Chondrocyte (in vitro differentiated cells): ENCODE measurements around the gene PRKCA. TPM values are rescaled to one million over a fixed set of nuclear protein-coding genes. Genes with fewer than 3 reads are reported as not detected.

Source experiments
- DNase-seq: peaks from one replicate; pipeline ENCODE4 v3.0.0; 2021; ENCODE audit warnings: mixed read lengths, low spot score
- H3K27ac Mint-ChIP-seq: one replicate; pipeline ENCODE4 v1.8.0; 2021; ENCODE audit warnings: mild to moderate bottlenecking, moderate library complexity, mixed read lengths; ENCODE audit not compliant: unreplicated experiment
- H3K27me3 Mint-ChIP-seq: 2 replicates; pipeline ENCODE4 v1.8.0; 2021; ENCODE audit warnings: low read depth, mixed read lengths
- H3K36me3 Mint-ChIP-seq: 2 replicates; pipeline ENCODE4 v1.8.0; 2021; ENCODE audit warnings: low read depth, mixed read lengths
- H3K4me1 Mint-ChIP-seq: 2 replicates; pipeline ENCODE4 v1.8.0; 2021; ENCODE audit warnings: low read depth, mild to moderate bottlenecking, mixed read lengths
- H3K4me3 Mint-ChIP-seq: one replicate; pipeline ENCODE4 v1.8.0; 2021; ENCODE audit warnings: mild to moderate bottlenecking, moderate library complexity, mixed read lengths; ENCODE audit not compliant: unreplicated experiment
- H3K9me3 Mint-ChIP-seq: 2 replicates; pipeline ENCODE4 v1.8.0; 2021; ENCODE audit warnings: low read depth, mixed read lengths
- CTCF ChIP-seq: fragments of 200-600 bp; sonication (generic); IDR thresholded peaks from 2 replicates; pipeline ENCODE4 v1.5.0; 2021; ENCODE audit warnings: antibody characterized with exemption, mild to moderate bottlenecking, moderate library complexity
- total RNA-seq: library from RNA; stranded (reverse); gene quantifications from 3 replicates; pipeline ENCODE4 v1.2.1, GENCODE V29; 2021

Gene PRKCA
- total RNA-seq, 1 donor from 2014 or later: 51.5 TPM

- peaks cover 8% of the 10 kb centered on the region for H3K4me1 Mint-ChIP-seq
- no peak overlapping the region for H3K27ac Mint-ChIP-seq
- H3K27me3 Mint-ChIP-seq: no peaks in the 10 kb centered on the region
- no peak for DNase-seq
- no peak for TF ChIP-seq CTCF
- peaks cover 4% of the 10 kb centered on the region for H3K36me3 Mint-ChIP-seq
- no peaks in the 10 kb centered on the region for H3K9me3 Mint-ChIP-seq
- H3K4me3 Mint-ChIP-seq: no peak overlapping the region
These were observed 365.1 kb downstream of the PRKCA start for GRCh38 chr17:66667491-66668030.

GRCh38 chr17:66670206-66670605, 367.8 kb downstream of the PRKCA start:
- Mint-ChIP-seq H3K27me3 (no peaks in the 10 kb centered on the region), H3K27ac (no peak overlapping the region), H3K4me1 (peaks cover 17% of the 10 kb centered on the region), H3K36me3 (peaks cover 4% of the 10 kb centered on the region), H3K9me3 (no peaks in the 10 kb centered on the region), H3K4me3 (no peak overlapping the region)
- no peak for TF ChIP-seq CTCF
- DNase-seq: no peak

GRCh38 chr17:66671156-66671555, 368.7 kb downstream of the PRKCA start:
- no peak overlapping the region for H3K27ac Mint-ChIP-seq
- DNase-seq: no peak
- no peak for TF ChIP-seq CTCF
- H3K9me3 Mint-ChIP-seq: no peaks in the 10 kb centered on the region
- no peaks in the 10 kb centered on the region for H3K27me3 Mint-ChIP-seq
- H3K4me3 Mint-ChIP-seq: no peak overlapping the region
- peaks cover 4% of the 10 kb centered on the region for H3K36me3 Mint-ChIP-seq
- peaks cover 22% of the 10 kb centered on the region for H3K4me1 Mint-ChIP-seq

- Mint-ChIP-seq H3K4me3 (no peak overlapping the region), H3K36me3 (peaks cover 2% of the 10 kb centered on the region), H3K9me3 (peaks cover 9% of the 10 kb centered on the region), H3K4me1 (peaks cover 27% of the 10 kb centered on the region), H3K27me3 (no peaks in the 10 kb centered on the region), H3K27ac (peak overlapping the region; percentile 3)
- peak; percentile 90 for TF ChIP-seq CTCF
- no peak for DNase-seq
These were observed 371.4 kb downstream of the PRKCA start for GRCh38 chr17:66673668-66674276.

GRCh38 chr17:66675273-66675990, 373.0 kb downstream of the PRKCA start:
- peaks cover 27% of the 10 kb centered on the region for H3K4me1 Mint-ChIP-seq
- H3K27me3 Mint-ChIP-seq: no peaks in the 10 kb centered on the region
- H3K36me3 Mint-ChIP-seq: peaks cover 5% of the 10 kb centered on the region
- H3K4me3 Mint-ChIP-seq: no peak overlapping the region
- no peak for DNase-seq
- TF ChIP-seq CTCF: no peak
- no peak overlapping the region for H3K27ac Mint-ChIP-seq
- peaks cover 9% of the 10 kb centered on the region for H3K9me3 Mint-ChIP-seq
